ENCODE measurements around the gene SSBP4.

SSBP4 gene

GRCh38 chr19:18465214-18465963 lies 46.2 kb downstream of the SSBP4 start:
- Histone ChIP-seq H3K4me3 (ENCODE audit: low read depth, low read length) (no peak overlapping the region), H3K4me2 (ENCODE audit: low read length) (no peak overlapping the region), H3K79me2 (peaks cover 29% of the 10 kb centered on the region), H3K27me3 (ENCODE audit: control insufficient read depth, insufficient read depth, low read length) (no peaks in the 10 kb centered on the region), H3K27ac (no peak overlapping the region), H3K9ac (no peak overlapping the region), H3K4me1 (peaks cover 2% of the 10 kb centered on the region), H3K36me3 (ENCODE audit: control insufficient read depth, insufficient read depth, low read length) (no peaks in the 10 kb centered on the region), H3K9me3 (ENCODE audit: control insufficient read depth, low read length) (no peaks in the 10 kb centered on the region), H2AFZ (no peak overlapping the region)
- TF ChIP-seq CTCF (IDR thresholded peaks at IDR 0.05) = no peak

GRCh38 chr19:18465964-18466339 lies 46.8 kb downstream of the SSBP4 start:
- Histone ChIP-seq H3K27ac (no peak overlapping the region), H3K79me2 (peaks cover 33% of the 10 kb centered on the region), H3K4me2 (ENCODE audit: low read length) (no peak overlapping the region), H3K4me1 (no peaks in the 10 kb centered on the region), H3K27me3 (ENCODE audit: control insufficient read depth, insufficient read depth, low read length) (no peaks in the 10 kb centered on the region), H3K4me3 (ENCODE audit: low read depth, low read length) (no peak overlapping the region), H3K9ac (no peak overlapping the region), H2AFZ (no peak overlapping the region), H3K9me3 (ENCODE audit: control insufficient read depth, low read length) (no peaks in the 10 kb centered on the region), H3K36me3 (ENCODE audit: control insufficient read depth, insufficient read depth, low read length) (no peaks in the 10 kb centered on the region)
- no peak for TF ChIP-seq CTCF (IDR thresholded peaks at IDR 0.05)

GRCh38 chr19:18466354-18466753 lies 47.2 kb downstream of the SSBP4 start:
- no peak overlapping the region for H2AFZ ChIP-seq
- no peak overlapping the region for H3K27ac ChIP-seq
- no peaks in the 10 kb centered on the region for H3K27me3 ChIP-seq (ENCODE audit: control insufficient read depth, insufficient read depth, low read length)
- no peaks in the 10 kb centered on the region for H3K9me3 ChIP-seq (ENCODE audit: control insufficient read depth, low read length)
- no peaks in the 10 kb centered on the region for H3K4me1 ChIP-seq
- peaks cover 37% of the 10 kb centered on the region for H3K79me2 ChIP-seq
- no peak overlapping the region for H3K4me3 ChIP-seq (ENCODE audit: low read depth, low read length)
- no peaks in the 10 kb centered on the region for H3K36me3 ChIP-seq (ENCODE audit: control insufficient read depth, insufficient read depth, low read length)
- H3K9ac ChIP-seq = no peak overlapping the region
- H3K4me2 ChIP-seq (ENCODE audit: low read length) = no peak overlapping the region
- TF ChIP-seq CTCF (IDR thresholded peaks at IDR 0.05) = no peak

- H3K9ac ChIP-seq = no peak overlapping the region
- no peak overlapping the region for H3K4me3 ChIP-seq (ENCODE audit: low read depth, low read length)
- TF ChIP-seq CTCF (IDR thresholded peaks at IDR 0.05) = no peak
- H3K4me1 ChIP-seq = no peaks in the 10 kb centered on the region
- H3K9me3 ChIP-seq (ENCODE audit: control insufficient read depth, low read length) = no peaks in the 10 kb centered on the region
- H2AFZ ChIP-seq = no peak overlapping the region
- H3K27me3 ChIP-seq (ENCODE audit: control insufficient read depth, insufficient read depth, low read length) = no peaks in the 10 kb centered on the region
- H3K36me3 ChIP-seq (ENCODE audit: control insufficient read depth, insufficient read depth, low read length) = no peaks in the 10 kb centered on the region
- peaks cover 43% of the 10 kb centered on the region for H3K79me2 ChIP-seq
- no peak overlapping the region for H3K4me2 ChIP-seq (ENCODE audit: low read length)
- no peak overlapping the region for H3K27ac ChIP-seq
Measured at GRCh38 chr19:18467978-18468377, 48.8 kb downstream of the SSBP4 start.

GRCh38 chr19:18468517-18468916 lies 49.3 kb downstream of the SSBP4 start:
- Histone ChIP-seq H3K4me3 (ENCODE audit: low read depth, low read length) (no peak overlapping the region), H3K9me3 (ENCODE audit: control insufficient read depth, low read length) (no peaks in the 10 kb centered on the region), H3K79me2 (peaks cover 46% of the 10 kb centered on the region), H3K27me3 (ENCODE audit: control insufficient read depth, insufficient read depth, low read length) (no peaks in the 10 kb centered on the region), H2AFZ (no peak overlapping the region), H3K36me3 (ENCODE audit: control insufficient read depth, insufficient read depth, low read length) (no peaks in the 10 kb centered on the region), H3K27ac (no peak overlapping the region), H3K4me2 (ENCODE audit: low read length) (no peak overlapping the region), H3K9ac (no peak overlapping the region), H3K4me1 (no peaks in the 10 kb centered on the region)
- TF ChIP-seq CTCF (IDR thresholded peaks at IDR 0.05) = no peak

Data from parathyroid adenoma (tissue), 2 donors.